HG02623 (cell line): ENCODE results near the gene CSF1R.
"Not testable (repeated sequence)": the region's sequence is repeated elsewhere in the genome, so short reads cannot be mapped to it uniquely, and the experiment has no call there.

Experiments
- ATAC-seq: cut with Tn5 transposase; IDR thresholded peaks from one replicate; pipeline ENCODE4 v1.9.1; 2021; ENCODE audit warnings: moderate library complexity; ENCODE audit not compliant: unreplicated experiment

Gene CSF1R

DNA sequence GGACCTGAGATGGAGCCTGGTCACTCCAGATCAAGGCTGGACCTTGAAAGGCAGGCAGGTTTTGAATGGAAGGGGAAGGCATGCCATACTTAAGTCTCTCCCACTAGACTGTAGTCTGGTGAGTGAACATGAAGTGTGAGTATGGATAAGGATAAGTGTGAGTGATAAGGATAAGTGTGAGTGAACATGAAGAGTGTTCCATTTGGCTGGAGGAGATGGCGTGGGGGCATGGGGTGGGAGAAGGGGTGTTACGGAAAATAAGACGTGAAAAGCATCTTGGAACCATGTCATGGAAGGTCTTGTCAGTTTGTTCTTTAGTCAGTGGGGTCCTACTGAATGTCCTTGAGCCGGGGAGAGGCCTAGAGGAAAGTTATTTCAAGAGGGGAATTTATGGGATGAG is 53.0 kb downstream of the CSF1R start:
- no peak for ATAC-seq

DNA sequence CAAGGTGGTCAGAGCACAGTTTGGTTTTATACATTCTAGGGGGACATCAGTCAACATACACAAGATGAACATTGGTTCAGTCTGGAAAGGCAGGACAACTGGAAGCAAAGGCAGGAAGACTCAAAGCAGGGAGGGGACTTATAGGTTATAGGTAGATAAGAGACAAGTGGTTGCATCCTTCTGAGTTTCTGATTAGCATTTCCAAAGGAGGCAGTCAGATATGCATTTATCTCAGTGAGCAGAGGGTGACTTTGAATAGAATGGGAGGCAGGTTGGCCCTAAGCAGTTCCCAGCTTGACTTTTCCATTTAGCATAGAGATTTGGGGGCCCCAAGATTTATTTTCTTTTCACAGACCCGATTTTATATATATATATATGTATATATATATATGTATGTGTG is 58.3 kb downstream of the CSF1R start:
- ATAC-seq, result not testable (repeated sequence)

DNA sequence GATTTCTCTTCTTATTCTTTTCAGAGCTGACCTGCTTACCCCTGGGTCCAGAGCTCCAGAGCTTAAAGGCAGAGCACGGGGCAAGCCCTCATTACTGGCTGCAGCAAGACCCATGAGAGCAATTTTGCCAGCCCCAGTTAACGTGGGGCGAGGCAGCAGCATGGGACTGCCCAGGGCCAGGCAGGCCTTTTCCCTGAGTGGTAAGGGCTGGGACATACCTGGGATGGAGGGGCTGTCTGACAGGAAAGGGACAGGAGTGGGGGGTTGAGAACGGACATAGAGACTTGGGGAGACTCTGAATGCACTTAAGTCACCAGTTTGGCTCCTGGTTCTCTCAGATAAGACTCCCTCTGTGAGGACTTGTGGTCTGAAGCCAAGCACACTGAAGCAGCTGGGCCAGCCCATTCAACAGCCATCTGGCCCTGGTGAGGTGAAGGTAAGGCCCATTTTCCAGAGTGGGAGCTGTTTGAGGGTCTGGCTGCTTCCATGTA is 59.6 kb downstream of the CSF1R start:
- ATAC-seq, result no peak

DNA sequence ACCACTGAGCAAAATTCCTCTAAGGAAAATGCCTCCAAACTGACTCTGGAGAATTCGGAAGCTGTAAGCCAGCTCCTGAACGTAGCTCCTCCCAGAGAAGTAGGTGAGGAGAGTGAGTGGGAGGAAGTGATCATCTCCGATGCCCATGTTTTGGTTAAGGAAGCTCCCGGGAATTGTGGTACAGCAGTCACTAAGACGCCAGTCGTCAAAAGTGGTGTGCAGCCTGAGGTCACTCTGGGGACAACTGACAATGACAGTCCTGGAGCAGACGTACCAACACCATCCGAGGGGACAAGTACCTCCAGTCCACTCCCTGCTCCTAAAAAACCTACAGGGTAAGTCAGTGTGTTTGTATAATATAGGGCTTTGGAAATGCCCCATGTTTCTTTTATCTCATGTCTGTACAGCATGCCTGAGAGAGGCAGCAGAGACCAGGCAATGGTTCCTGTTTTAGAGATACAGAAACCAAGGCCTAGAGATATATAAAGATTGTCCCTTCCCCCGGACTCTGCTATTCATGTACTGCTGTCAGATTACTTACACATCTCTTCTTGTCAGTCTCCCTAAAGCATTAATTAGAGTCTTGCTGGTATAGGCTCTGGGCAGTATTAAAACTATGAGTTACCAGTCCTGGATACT is 61.9 kb downstream of the CSF1R start:
- ATAC-seq, result no peak

DNA sequence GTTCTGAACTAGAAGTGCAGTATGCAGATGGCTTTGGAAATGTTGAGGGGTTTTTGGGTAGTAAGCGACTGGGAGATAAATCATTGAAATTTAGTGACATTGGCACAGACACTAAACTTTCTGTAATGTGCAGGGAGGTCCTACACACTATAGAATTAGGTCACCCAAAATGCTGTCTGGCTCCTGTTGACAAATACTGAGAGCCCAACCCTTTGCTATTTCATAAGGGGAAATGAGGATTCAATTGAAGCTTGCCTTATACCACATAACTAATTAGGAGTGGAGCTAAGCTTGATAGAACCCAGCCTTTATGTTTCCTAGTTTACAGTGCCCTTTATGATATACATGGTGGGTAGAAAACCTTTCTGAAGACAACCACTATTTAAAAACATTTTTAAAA is 63.2 kb downstream of the CSF1R start:
- ATAC-seq, result no peak

DNA sequence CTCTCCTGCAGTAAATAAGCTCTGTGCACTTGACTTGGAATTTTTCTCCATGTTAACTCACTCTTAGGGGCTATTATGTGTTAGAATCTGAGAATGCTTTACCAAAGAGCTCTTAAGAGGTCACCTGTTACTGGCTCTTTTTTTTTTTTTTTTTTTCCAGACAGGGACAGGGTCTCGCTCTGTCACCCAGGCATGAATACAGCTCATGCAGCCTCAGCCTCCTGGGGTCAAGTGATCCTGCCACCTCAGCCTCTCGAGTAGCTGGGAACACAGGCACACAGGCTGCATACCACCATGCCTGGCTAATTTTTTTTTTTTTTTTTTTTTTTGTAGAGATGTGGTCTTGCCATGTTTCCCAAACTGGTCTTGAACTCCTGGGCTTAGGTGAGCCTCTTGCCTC is 63.7 kb downstream of the CSF1R start:
- ATAC-seq, result no peak

DNA sequence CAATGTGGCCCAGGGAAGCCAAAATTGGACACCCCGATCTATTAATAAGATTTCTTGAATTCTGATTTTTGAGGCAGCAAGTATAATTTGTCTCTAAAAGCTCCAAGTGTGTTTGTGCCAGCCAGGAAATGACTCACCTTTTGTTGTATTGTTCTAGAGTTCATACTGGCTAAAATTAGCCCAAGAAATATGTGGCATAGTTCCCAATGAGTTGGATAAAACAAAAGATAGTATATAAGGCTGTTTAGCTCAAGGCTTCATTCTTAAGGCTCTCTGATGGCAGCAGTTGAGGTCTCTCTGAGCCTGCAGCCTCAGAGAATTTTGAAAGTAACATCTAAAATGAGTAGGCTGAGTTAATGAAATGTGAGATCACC is 64.2 kb downstream of the CSF1R start:
- no peak for ATAC-seq

DNA sequence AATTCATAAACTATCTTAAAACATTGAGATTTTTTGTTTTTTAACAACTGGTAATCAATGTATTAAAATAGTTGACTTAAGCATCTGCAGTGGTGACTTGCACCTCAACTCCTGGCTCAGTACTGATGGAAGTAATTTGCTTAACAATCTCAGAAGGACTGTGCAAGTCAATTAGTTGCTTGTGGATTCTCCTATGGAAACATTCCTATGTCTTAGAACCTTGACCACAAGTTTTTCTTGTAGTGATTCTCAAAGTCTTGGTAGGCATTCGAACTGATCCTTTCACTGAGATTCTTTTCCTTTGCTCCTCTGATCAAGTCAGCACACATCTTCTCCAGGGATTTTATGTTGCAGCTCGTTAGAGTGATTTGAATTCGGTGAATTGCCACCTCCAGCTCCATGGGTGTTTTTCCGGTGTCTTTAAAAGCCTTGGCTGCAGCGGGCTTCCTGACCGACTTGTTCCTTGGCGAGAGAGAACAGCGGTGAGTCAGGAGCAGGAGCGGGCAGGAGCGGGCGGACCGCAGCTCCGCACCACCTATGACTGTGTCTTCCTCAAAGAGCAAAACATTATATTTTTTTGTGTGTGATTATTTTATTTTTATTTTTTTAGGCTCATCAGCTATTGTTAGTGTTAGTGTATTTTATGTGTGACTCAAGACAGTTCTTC is 64.7 kb downstream of the CSF1R start:
- no peak for ATAC-seq

DNA sequence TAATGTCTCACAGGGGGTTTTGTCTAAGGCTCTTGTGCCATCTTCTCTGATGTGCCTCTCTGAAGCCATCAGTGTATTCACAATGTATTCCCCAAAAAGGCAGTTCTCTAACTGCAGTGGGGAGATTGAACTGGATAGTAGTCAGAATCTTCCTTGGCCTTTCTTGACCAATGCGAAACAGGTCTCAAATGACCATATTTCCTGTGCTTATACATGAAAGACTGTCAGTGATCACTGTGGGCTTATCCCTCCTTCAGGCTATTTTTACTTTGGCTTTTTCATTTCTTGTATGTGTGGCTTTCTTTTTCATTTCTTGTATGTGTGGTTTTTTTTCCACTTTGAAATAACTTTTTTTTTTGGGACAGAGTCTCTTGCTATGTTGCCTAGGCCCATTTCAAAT is 66.1 kb downstream of the CSF1R start:
- ATAC-seq, result no peak

DNA sequence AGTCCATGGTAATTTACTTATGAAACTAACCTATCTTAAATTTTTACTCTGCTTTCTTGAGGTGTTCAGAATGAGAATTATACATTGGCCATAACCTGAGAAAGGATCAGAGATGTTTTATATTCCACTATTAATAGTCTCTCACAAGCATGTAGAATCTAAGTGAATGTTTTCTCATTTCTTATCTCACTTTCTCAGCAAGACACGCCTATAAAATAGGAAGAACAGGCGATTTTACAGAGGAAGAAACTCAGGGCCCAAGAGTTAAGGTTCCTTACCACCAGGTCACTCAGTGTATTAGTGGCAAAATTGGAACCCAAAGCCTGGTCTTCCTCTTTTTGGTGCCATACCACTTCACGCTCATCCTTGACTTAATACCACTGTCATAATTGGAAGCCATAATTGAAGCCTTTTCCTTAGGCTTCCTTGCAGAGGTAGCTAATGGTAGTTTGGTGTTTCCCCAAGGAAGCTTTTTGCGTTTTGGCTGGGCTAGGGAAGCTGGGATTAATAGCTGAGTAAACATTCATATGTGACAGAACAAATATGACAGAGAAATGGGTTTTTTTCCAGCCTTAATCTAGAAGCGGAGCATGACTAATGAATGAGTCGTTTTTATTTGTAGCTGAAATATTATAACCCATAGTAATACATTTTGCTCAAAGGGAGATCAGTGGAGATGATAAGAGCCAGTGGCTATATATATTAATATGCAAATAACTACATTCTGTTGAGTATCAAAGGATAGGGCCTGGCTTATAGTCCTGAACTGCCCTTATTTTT is 68.9 kb downstream of the CSF1R start:
- no peak for ATAC-seq

DNA sequence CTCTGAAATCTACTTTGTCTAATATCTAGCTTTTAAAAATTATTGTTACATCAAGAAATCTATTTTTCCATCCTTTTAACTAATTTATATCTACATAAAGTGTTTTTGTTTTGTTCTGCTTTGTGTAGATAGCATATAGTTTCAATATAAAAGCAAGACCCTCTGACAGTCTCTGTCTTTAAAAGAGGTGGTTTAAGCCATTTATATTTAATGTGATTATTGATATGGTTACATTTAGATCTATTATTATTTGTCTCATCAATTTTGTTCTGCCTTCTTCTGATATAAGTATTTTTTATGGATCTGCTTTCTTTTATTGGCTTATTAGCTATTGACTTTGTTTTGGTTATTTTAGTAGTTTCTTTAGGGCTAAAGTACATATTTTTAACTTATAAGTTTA is 69.8 kb downstream of the CSF1R start:
- no peak for ATAC-seq

DNA sequence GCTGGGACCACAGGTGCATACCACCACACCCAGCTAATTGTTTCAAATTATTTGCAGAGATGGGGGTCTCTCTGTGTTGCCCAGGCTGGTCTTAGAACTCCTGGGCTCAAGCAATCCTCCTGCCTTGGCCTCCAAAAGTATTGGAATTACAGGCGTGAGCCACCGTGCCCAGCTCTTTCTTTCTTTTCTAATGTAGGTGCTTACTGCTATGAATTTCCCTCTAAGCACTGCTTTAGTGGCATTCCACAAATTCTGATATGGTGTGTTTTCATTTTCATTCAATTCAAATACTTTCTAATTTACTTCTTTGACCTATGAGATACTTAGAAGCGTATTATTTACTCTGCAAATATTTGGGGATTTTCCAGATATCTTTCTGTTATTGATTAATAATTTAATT is 70.9 kb downstream of the CSF1R start:
- ATAC-seq, result no peak

DNA sequence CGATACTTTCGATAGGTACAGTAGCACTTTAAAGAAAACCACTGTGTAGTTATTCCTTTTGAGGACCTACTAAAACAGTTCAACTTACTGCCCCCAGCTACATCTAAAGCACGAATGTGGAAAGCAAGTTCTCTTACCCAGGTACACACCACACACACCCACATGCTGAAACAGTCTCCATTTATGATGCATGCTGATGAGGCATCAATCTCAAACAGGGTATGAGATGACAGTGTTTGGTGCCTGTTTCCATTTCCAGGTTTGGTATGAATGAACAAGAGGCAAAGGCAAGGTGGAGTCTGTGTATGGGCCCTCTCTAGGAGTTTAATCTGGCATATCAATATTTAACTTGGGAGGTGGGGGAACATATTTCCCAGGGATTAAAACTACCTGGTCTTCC is 71.9 kb downstream of the CSF1R start:
- ATAC-seq, result no peak

DNA sequence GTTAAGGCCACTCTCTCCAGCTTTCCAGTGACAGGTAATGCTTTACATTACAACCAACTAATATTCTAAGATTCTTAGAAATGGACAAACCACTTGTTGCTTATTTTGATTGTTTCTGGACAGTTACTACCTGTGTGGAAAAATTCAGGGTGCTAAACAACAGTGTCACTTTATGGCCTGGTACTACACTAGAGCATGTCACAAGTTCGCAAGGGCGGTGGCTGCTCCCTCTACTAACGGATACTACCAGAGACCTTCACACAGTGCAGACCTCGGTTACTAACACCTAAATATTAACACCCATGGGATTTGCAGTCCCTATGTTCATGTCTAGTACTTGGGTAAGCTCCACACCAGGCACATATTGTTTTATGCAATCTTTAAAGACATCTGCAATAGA is 72.4 kb downstream of the CSF1R start:
- ATAC-seq, result no peak

DNA sequence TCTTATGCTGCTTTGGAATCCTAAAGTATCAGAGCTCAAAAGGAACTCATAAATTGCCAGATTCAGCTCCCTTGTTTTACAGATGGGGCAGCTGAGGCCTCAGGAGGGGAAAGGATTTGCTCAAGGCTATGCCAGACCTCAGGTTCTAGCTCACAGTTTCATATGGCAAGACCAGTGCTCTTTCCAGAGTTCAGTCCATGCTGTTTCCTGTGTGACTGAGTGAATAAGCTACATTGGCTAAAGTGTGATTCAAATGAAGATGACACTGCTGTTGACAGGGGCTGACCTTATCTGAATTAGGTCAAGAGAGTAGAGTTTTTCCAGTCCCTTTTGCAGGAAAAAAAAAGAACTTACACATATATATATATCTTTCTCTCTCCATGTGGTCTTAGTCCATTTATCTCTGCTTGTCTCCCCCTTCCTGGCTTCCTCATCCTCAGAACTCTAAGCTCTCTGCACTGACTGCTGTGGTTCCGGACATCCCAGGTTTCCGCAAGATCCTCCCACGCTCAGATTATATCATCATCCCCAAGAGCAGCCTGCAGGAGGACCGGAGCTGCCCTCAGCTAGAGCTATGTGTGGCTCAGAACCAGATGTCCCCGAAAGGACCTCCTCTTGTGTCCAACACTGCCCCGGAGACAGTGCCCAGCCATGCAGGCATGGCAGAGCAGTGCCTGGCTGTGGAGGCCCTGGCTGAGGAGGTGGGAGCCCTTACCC is 76.5 kb downstream of the CSF1R start:
- no peak for ATAC-seq

DNA sequence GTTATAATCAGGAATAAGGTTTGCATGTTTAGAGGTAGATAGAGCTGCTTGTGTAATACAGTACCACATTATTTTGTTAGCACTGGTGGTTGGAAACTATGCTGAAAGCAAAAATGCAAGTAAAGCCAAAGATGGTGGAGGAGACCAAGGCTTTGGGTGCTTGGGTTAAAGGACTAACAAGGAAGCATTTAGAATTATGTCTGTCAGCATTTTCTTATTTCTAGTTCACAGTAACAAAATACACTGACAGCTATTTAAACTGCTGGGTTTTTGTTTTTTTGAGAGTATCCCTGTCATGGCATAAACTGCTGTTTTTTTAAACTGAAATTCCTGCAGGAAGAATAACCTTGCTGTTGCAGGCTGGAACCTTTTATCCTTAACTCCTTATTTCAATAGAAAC is 79.3 kb downstream of the CSF1R start:
- ATAC-seq, result no peak

DNA sequence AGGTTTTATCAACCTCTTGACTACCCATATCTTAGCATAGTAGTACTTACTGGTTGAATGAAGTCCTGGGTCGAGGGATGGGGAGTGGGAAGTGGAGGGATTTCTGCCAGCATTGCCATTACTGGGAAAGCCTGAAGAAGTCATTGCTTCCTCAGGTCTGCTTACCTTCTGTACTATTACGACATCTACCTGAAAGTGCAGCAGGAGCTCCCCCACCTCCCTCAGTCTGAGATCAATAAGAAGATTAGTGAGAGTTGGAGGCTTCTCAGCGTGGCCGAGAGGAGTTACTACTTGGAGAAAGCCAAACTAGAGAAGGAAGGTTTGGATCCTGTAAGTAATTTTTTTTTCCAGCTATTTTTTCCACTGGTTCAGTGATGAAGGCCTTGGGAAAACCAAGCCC is 80.0 kb downstream of the CSF1R start:
- no peak for ATAC-seq
